MCF 10A (cell line): ENCODE data around the gene FASTK. TPM values are rescaled to one million over a fixed set of nuclear protein-coding genes. Genes with fewer than 3 reads are reported as not detected.

ENCODE experiments used
- BruUV-seq: library from RNA; stranded (reverse); fragments of 400-500 nt; replicated peaks from 2 replicates; lab custom pipeline; 2021; lab: Mats Ljungman, UMichigan
- CTCF ChIA-PET: fragments of 300-600 bp; sonication (Branson Sonifier 250); formaldehyde crosslinking; extraction: SDS; loops from one replicate; lab custom pipeline; 2021; ENCODE audit warnings: antibody characterized with exemption, inconsistent platforms; lab: Yijun Ruan, JAX
- POLR2A ChIA-PET: fragments of 300-600, 350-650 bp; sonication (Branson Sonifier 250); formaldehyde crosslinking; extraction: SDS; loops from one replicate; lab custom pipeline; 2020; ENCODE audit warnings: antibody characterized with exemption, inconsistent platforms; lab: Yijun Ruan, JAX
- DNase-seq: peaks from one replicate; pipeline ENCODE4 v3.0.0-alpha.2; 2018; ENCODE audit not compliant: unreplicated experiment
- H3K27ac Mint-ChIP-seq: one replicate; pipeline ENCODE4 v1.8.0; 2022; ENCODE audit warnings: mild to moderate bottlenecking, low read depth, mixed read lengths; ENCODE audit not compliant: unreplicated experiment
- H3K27me3 Mint-ChIP-seq: one replicate; pipeline ENCODE4 v1.8.0; 2022; ENCODE audit warnings: mixed read lengths; ENCODE audit not compliant: insufficient read depth, unreplicated experiment
- H3K36me3 Mint-ChIP-seq: one replicate; pipeline ENCODE4 v1.8.0; 2022; ENCODE audit warnings: mild to moderate bottlenecking, moderate library complexity, mixed read lengths; ENCODE audit not compliant: insufficient read depth, unreplicated experiment
- H3K4me1 Mint-ChIP-seq: one replicate; pipeline ENCODE4 v1.8.0; 2022; ENCODE audit warnings: mixed read lengths; ENCODE audit not compliant: insufficient read depth, unreplicated experiment
- H3K4me3 Mint-ChIP-seq: one replicate; pipeline ENCODE4 v1.8.0; 2022; ENCODE audit warnings: mild to moderate bottlenecking, moderate library complexity, mixed read lengths; ENCODE audit not compliant: unreplicated experiment
- H3K9me3 Mint-ChIP-seq: one replicate; pipeline ENCODE4 v1.8.0; 2022; ENCODE audit warnings: mixed read lengths; ENCODE audit not compliant: unreplicated experiment
- intact Hi-C: fragments of 100-400 bp; cut with micrococcal nuclease; formaldehyde crosslinking; loops from 2 replicates; pipeline ENCODE4 v1.14.1; 2022
- total RNA-seq: library from RNA; stranded (reverse); gene quantifications from 2 replicates; pipeline ENCODE4 v1.2.3, GENCODE V29; 2022
- TF ChIP-seq, protein P1 (sequence below): fragments of 200-600 bp; IDR thresholded peaks from one replicate; pipeline ENCODE4 v1.8.0; 2022; ENCODE audit warnings: antibody characterized with exemption, mild to moderate bottlenecking; ENCODE audit not compliant: unreplicated experiment

FASTK gene
- total RNA-seq, 1 experiment from 2014 or later: 79.3 TPM

DNA sequence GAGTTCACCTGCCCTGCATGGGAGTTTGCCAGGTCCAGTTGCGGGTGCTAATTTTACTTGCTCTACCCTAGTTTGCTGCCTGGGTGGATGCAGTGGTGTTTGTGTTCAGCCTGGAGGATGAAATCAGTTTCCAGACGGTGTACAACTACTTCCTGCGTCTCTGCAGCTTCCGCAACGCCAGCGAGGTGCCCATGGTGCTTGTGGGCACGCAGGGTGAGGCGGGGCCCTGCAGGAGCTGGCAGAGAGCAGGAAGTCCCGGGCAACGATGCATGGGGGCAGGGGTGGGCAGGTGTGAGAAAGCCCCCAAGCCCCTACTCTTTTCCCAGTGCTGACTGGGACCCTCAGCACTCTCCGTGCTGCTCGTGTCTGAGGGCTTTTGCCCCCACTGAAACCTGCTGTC, 37.0 kb upstream of the FASTK start:
- Mint-ChIP-seq H3K27me3 (no peaks in the 10 kb centered on the region), H3K27ac (no peak overlapping the region), H3K4me1 (peaks cover 28% of the 10 kb centered on the region), H3K9me3 (no peaks in the 10 kb centered on the region), H3K36me3 (peaks cover 43% of the 10 kb centered on the region), H3K4me3 (no peak overlapping the region)
- BruUV-seq: TSS peak; percentile 14
- CTCF ChIA-PET: interaction anchor here (0.5 kb wide), 1 partner anchor 323 kb away, joined by 3 read pairs; no protein-coding TSS in a partner anchor
- intact Hi-C loops: no loop called here
- POLR2A ChIA-PET: interaction anchor here (1.2 kb wide), 1 partner anchor 27 kb away, joined by 3 read pairs; no protein-coding TSS in a partner anchor
- no peak for DNase-seq
- TF ChIP-seq, protein P1, sequence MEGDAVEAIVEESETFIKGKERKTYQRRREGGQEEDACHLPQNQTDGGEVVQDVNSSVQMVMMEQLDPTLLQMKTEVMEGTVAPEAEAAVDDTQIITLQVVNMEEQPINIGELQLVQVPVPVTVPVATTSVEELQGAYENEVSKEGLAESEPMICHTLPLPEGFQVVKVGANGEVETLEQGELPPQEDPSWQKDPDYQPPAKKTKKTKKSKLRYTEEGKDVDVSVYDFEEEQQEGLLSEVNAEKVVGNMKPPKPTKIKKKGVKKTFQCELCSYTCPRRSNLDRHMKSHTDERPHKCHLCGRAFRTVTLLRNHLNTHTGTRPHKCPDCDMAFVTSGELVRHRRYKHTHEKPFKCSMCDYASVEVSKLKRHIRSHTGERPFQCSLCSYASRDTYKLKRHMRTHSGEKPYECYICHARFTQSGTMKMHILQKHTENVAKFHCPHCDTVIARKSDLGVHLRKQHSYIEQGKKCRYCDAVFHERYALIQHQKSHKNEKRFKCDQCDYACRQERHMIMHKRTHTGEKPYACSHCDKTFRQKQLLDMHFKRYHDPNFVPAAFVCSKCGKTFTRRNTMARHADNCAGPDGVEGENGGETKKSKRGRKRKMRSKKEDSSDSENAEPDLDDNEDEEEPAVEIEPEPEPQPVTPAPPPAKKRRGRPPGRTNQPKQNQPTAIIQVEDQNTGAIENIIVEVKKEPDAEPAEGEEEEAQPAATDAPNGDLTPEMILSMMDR: no peak

DNA sequence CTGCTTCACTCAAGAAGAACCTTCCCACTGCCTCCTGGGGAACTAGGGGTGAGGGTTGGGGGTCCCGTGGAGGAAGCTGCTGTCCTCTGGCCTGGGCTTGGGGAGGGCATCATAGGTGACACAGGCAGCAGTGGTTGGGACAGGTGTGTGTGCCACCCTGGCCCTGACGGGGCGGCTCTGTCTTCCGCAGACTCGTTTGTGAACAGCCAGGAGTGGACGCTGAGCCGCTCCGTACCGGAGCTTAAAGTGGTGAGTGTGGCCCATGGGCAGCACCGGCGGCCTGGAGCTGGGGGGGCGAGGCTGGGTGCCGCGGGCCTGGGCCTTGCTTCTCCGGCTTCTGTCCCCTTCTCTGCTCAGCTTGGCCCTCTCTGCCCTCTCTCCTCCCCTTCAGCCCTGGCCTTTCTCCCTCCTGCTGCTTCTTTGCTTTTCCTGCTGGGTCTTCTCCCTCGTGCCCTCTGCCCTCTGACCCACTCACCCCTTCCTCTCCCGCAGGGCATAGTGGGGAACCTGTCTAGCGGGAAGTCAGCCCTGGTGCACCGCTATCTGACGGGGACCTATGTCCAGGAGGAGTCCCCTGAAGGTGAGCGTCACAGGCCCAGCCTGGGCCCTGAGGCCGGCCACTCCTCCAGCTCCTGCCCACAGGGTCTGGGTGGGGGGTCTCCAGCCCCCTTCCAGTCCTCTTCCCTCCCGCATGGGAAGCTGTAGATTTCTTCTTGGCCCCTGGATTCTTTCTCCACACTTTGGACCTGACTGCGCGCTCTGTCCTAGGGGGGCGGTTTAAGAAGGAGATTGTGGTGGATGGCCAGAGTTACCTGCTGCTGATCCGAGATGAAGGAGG, 36.2 kb upstream of the FASTK start:
- H3K27me3 Mint-ChIP-seq: no peaks in the 10 kb centered on the region
- peaks cover 28% of the 10 kb centered on the region for H3K4me1 Mint-ChIP-seq
- ChIA-PET POLR2A (interaction anchor here (0.6 to 8.4 kb wide), 16 partner anchors 7 to 575 kb away, joined by 3 to 128 read pairs (median 6); partner anchors contain the start of genes ABCB8, ABCF2, AGAP3 and CDK5), CTCF (interaction anchor here (0.5 to 15.6 kb wide), 7 partner anchors 28 to 1883 kb away, joined by 3 to 315 read pairs (median 3); partner anchors contain the start of genes ABCB8, AGAP3 and TMUB1)
- peaks cover 40% of the 10 kb centered on the region for H3K36me3 Mint-ChIP-seq
- DNase-seq: no peak
- peak overlapping the region; percentile 85 for H3K4me3 Mint-ChIP-seq
- BruUV-seq: no TSS peak
- H3K9me3 Mint-ChIP-seq: no peaks in the 10 kb centered on the region
- intact Hi-C loops: no loop called here
- peak overlapping the region; percentile 84 for H3K27ac Mint-ChIP-seq
- TF ChIP-seq, protein P1: no peak

DNA sequence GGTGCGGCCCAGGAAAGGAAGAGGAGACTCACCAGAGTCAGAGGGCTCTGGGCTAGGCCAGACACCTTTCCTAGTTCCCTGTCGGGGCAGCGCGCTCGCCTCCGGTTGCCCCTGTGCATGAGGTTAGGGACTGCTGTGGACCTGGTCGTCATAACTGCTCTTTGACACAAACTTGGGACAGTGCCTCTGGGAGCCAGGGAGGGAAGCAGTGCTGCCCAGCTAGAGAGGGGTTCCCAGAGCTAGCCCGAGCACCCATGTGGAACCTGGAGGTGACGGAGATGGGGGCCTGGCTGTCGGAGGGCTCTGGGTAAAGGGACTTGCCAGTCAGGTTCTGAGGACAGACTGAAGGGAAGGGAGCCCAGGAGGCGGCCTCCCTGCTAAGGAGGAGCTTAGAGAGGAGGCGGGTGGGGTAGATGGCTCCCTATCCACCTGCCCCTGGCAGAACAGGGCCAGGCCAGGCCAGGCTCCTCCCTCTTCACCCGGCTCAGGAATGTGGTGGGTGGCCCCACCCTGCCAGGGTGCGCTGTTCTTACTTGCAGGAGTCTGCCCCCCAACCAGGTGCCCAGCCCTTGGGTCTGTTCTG, 35.3 kb upstream of the FASTK start:
- Mint-ChIP-seq H3K9me3 (no peaks in the 10 kb centered on the region), H3K36me3 (peaks cover 35% of the 10 kb centered on the region), H3K4me3 (peak overlapping the region; percentile 85), H3K4me1 (peaks cover 28% of the 10 kb centered on the region), H3K27me3 (no peaks in the 10 kb centered on the region), H3K27ac (peak overlapping the region; percentile 84)
- no TSS peak for BruUV-seq
- ChIA-PET CTCF (interaction anchor here (0.5 to 15.6 kb wide), 9 partner anchors 9 to 1882 kb away, joined by 3 to 315 read pairs (median 4); partner anchors contain the start of genes ABCB8, AGAP3 and TMUB1), POLR2A (interaction anchor here (0.6 to 8.4 kb wide), 17 partner anchors 8 to 225 kb away, joined by 3 to 128 read pairs (median 4); partner anchors contain the start of genes ABCB8, ABCF2, AGAP3 and CDK5)
- DNase-seq: peak; percentile 84
- TF ChIP-seq, protein P1: no peak
- intact Hi-C loops: no loop called here
